ENCODE data around the gene CEP72.

Gene CEP72

GRCh38 chr5:673831-674629 is 61.9 kb downstream of the CEP72 start:
- DNase-seq (ENCODE audit: low spot score): no peak

GRCh38 chr5:674630-675011 is 62.5 kb downstream of the CEP72 start:
- no peak for DNase-seq (ENCODE audit: low spot score)
- no CpG with 5 or more reads among the region's 7 CpGs for WGBS, 2 donors (ENCODE audit: extremely low coverage in 2 of 2, insufficient read length in 2 of 2, insufficient replicate concordance in 1 of 2)
- Histone ChIP-seq H2BK120ac (ENCODE audit: low read depth, low read length) (no peak overlapping the region), H3K36me3 (replicated peaks in 1 of 2; ENCODE audit: control insufficient read depth in 2 of 2, insufficient read depth in 2 of 2, low read length in 2 of 2) (no peaks in the 10 kb centered on the region), H3K4me1 (ENCODE audit: control insufficient read depth in 2 of 2, insufficient read depth in 1 of 2, low read depth in 1 of 2, low read length in 2 of 2) (peaks cover 20 to 31% of the 10 kb centered on the region in 2 donors), H2AFZ (ENCODE audit: low read length) (no peak overlapping the region), H3K4me2 (ENCODE audit: insufficient read depth, low read length, poor library complexity, severe bottlenecking) (no peak overlapping the region), H3K9me3 (replicated peaks in 1 of 2; ENCODE audit: control insufficient read depth in 2 of 2, insufficient read depth in 1 of 2, low read depth in 1 of 2, low read length in 2 of 2) (peaks cover 0 to 2% of the 10 kb centered on the region in 2 donors), H3K27ac (replicated peaks; ENCODE audit: low read length) (no peak overlapping the region), H4K91ac (ENCODE audit: low read depth, low read length, poor library complexity) (peak overlapping the region; percentile 99), H2BK15ac (ENCODE audit: low read length) (peak overlapping the region; percentile 94), H3K27me3 (ENCODE audit: control insufficient read depth in 3 of 3, insufficient read depth in 3 of 3, low read depth in 1 of 3, low read length in 3 of 3) (peaks cover 0 to 2% (median 0%) of the 10 kb centered on the region in 3 experiments), H3K23ac (ENCODE audit: low read depth, low read length, poor library complexity) (no peak overlapping the region), H2BK5ac (ENCODE audit: low read length) (peak overlapping the region; percentile 19), H3K14ac (ENCODE audit: low read length) (no peak overlapping the region), H2AK5ac (ENCODE audit: low read depth, low read length) (peak overlapping the region; percentile 86), H4K8ac (ENCODE audit: low read depth, low read length) (peak overlapping the region; percentile 87), H3K18ac (ENCODE audit: low read length) (peak overlapping the region; percentile 93), H3K4ac (ENCODE audit: low read length) (peak overlapping the region; percentile 85), H3K79me1 (ENCODE audit: low read depth, low read length) (no peaks in the 10 kb centered on the region), H2BK12ac (ENCODE audit: low read length) (no peak overlapping the region), H3K9ac (ENCODE audit: low read depth, low read length, poor library complexity) (peak overlapping the region; percentile 53), H3K4me3 (ENCODE audit: low read length in 2 of 2) (no peak overlapping the region)

More at GRCh38 chr5:673831-674629, 61.9 kb downstream of the CEP72 start:
- H4K91ac ChIP-seq (ENCODE audit: low read depth, low read length, poor library complexity): peak overlapping the region; percentile 5
- peaks cover 0 to 2% (median 0%) of the 10 kb centered on the region in 3 experiments for H3K27me3 ChIP-seq (ENCODE audit: control insufficient read depth in 3 of 3, insufficient read depth in 3 of 3, low read depth in 1 of 3, low read length in 3 of 3)
- H3K4me2 ChIP-seq (ENCODE audit: insufficient read depth, low read length, poor library complexity, severe bottlenecking): no peak overlapping the region
- peak overlapping the region; percentile 93 for H3K18ac ChIP-seq (ENCODE audit: low read length)
- peak overlapping the region; percentile 60 for H3K9ac ChIP-seq (ENCODE audit: low read depth, low read length, poor library complexity)
- no peak overlapping the region for H2AFZ ChIP-seq (ENCODE audit: low read length)
- H3K4me1 ChIP-seq (ENCODE audit: control insufficient read depth in 2 of 2, insufficient read depth in 1 of 2, low read depth in 1 of 2, low read length in 2 of 2): peaks cover 20 to 30% of the 10 kb centered on the region in 2 donors
- no peaks in the 10 kb centered on the region for H3K79me1 ChIP-seq (ENCODE audit: low read depth, low read length)
- H3K9me3 ChIP-seq (replicated peaks in 1 of 2; ENCODE audit: control insufficient read depth in 2 of 2, insufficient read depth in 1 of 2, low read depth in 1 of 2, low read length in 2 of 2): peaks cover 0 to 2% of the 10 kb centered on the region in 2 donors
- no peak overlapping the region for H3K4me3 ChIP-seq (ENCODE audit: low read length in 2 of 2)
- peak overlapping the region; percentile 19 for H2BK5ac ChIP-seq (ENCODE audit: low read length)
- no peak overlapping the region for H3K27ac ChIP-seq (replicated peaks; ENCODE audit: low read length)
- H3K14ac ChIP-seq (ENCODE audit: low read length): peak overlapping the region; percentile 97
- peak overlapping the region; percentile 85 for H3K4ac ChIP-seq (ENCODE audit: low read length)
- no peaks in the 10 kb centered on the region for H3K36me3 ChIP-seq (replicated peaks in 1 of 2; ENCODE audit: control insufficient read depth in 2 of 2, insufficient read depth in 2 of 2, low read length in 2 of 2)
- H2AK5ac ChIP-seq (ENCODE audit: low read depth, low read length): peak overlapping the region; percentile 95
- peak overlapping the region; percentile 87 for H4K8ac ChIP-seq (ENCODE audit: low read depth, low read length)
- no CpG with 5 or more reads among the region's 27 CpGs for WGBS, 2 donors (ENCODE audit: extremely low coverage in 2 of 2, insufficient read length in 2 of 2, insufficient replicate concordance in 1 of 2)
- H2BK120ac ChIP-seq (ENCODE audit: low read depth, low read length): peak overlapping the region; percentile 94
- H2BK15ac ChIP-seq (ENCODE audit: low read length): peak overlapping the region; percentile 94
- no peak overlapping the region for H2BK12ac ChIP-seq (ENCODE audit: low read length)
- peak overlapping the region; percentile 80 for H3K23ac ChIP-seq (ENCODE audit: low read depth, low read length, poor library complexity)

GRCh38 chr5:675111-675870 is 63.2 kb downstream of the CEP72 start:
- no CpG with 5 or more reads among the region's 20 CpGs for WGBS, 2 donors (ENCODE audit: extremely low coverage in 2 of 2, insufficient read length in 2 of 2, insufficient replicate concordance in 1 of 2)

More at GRCh38 chr5:675111-675870, 63.2 kb downstream of the CEP72 start:
- Histone ChIP-seq H3K4me3 (ENCODE audit: low read length in 2 of 2) (no peak overlapping the region), H4K8ac (ENCODE audit: low read depth, low read length) (no peak overlapping the region), H3K18ac (ENCODE audit: low read length) (peak overlapping the region; percentile 64), H2BK5ac (ENCODE audit: low read length) (peak overlapping the region; percentile 82), H3K36me3 (replicated peaks in 1 of 2; ENCODE audit: control insufficient read depth in 2 of 2, insufficient read depth in 2 of 2, low read length in 2 of 2) (no peaks in the 10 kb centered on the region), H4K91ac (ENCODE audit: low read depth, low read length, poor library complexity) (peak overlapping the region; percentile 99), H3K4ac (ENCODE audit: low read length) (peak overlapping the region; percentile 66), H2AFZ (ENCODE audit: low read length) (no peak overlapping the region), H3K9me3 (replicated peaks in 1 of 2; ENCODE audit: control insufficient read depth in 2 of 2, insufficient read depth in 1 of 2, low read depth in 1 of 2, low read length in 2 of 2) (peaks cover 0 to 2% of the 10 kb centered on the region in 2 donors), H2BK12ac (ENCODE audit: low read length) (peak overlapping the region; percentile 22), H3K23ac (ENCODE audit: low read depth, low read length, poor library complexity) (peak overlapping the region; percentile 65), H2BK15ac (ENCODE audit: low read length) (no peak overlapping the region), H3K9ac (ENCODE audit: low read depth, low read length, poor library complexity) (no peak overlapping the region), H2BK120ac (ENCODE audit: low read depth, low read length) (peak overlapping the region; percentile 47), H3K27me3 (ENCODE audit: control insufficient read depth in 3 of 3, insufficient read depth in 3 of 3, low read depth in 1 of 3, low read length in 3 of 3) (peaks cover 0 to 2% (median 0%) of the 10 kb centered on the region in 3 experiments), H3K27ac (replicated peaks; ENCODE audit: low read length) (no peak overlapping the region), H3K79me1 (ENCODE audit: low read depth, low read length) (no peaks in the 10 kb centered on the region), H3K4me1 (ENCODE audit: control insufficient read depth in 2 of 2, insufficient read depth in 1 of 2, low read depth in 1 of 2, low read length in 2 of 2) (peaks cover 20 to 31% of the 10 kb centered on the region in 2 donors), H2AK5ac (ENCODE audit: low read depth, low read length) (peak overlapping the region; percentile 81), H3K14ac (ENCODE audit: low read length) (peak overlapping the region; percentile 89), H3K4me2 (ENCODE audit: insufficient read depth, low read length, poor library complexity, severe bottlenecking) (no peak overlapping the region)
- no peak for DNase-seq (ENCODE audit: low spot score)
